ENCODE measurements around the gene EIF4B. TPM values are rescaled to one million over a fixed set of nuclear protein-coding genes. Genes with fewer than 3 reads are reported as not detected.

Gene EIF4B
- total and polyA plus RNA-seq, 2 donors (not counting 1 experiment from before 2014, with no cell fraction given): 252 to 674 TPM

DNA sequence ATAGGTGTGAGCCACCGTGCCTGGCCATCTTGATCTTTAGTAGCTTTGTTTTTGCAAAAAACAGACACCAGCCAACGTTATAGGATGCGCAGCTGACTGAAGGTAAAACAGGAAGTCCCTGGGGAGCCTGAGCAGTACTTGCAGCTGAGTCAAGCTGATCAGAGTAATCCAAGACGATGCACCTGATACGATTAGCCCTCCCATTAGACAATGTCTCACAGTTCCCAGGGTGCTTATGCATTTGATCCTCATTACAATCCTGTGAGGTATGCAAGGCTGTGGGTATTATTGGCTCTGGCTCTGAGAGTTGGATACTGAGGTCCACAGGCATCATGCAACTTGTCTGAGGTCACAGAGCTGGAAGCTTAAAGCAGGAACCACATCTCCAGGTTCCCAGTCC, 49.3 kb upstream of the EIF4B start:
- Histone ChIP-seq H2AFZ (ENCODE audit: insufficient read depth, low read depth, low read length, poor library complexity, severe bottlenecking) (no peak overlapping the region), H3K9ac (ENCODE audit: low read length) (no peak overlapping the region), H3K9me3 (ENCODE audit: control extremely low read depth in 1 of 3, control insufficient read depth in 2 of 3, insufficient read depth in 1 of 3, low read length in 2 of 3) (no peaks in the 10 kb centered on the region), H3K36me3 (replicated peaks in 1 of 2; ENCODE audit: control extremely low read depth in 1 of 2, control insufficient read depth in 1 of 2, extremely low read depth in 1 of 2, insufficient read depth in 2 of 2, low read length in 1 of 2) (no peaks in the 10 kb centered on the region), H3K27ac (ENCODE audit: low read length in 2 of 2) (no peak overlapping the region), H3K79me2 (ENCODE audit: control insufficient read depth, insufficient read depth, low read length) (no peaks in the 10 kb centered on the region), H3K27me3 (replicated peaks in 1 of 4; ENCODE audit: control extremely low read depth in 1 of 4, control insufficient read depth in 3 of 4, insufficient read depth in 4 of 4, low read length in 3 of 4) (no peaks in the 10 kb centered on the region), H3K4me1 (ENCODE audit: control insufficient read depth in 2 of 2, insufficient read depth in 2 of 2, low read length in 2 of 2) (no peaks in the 10 kb centered on the region), H3K4me3 (ENCODE audit: control extremely low read depth in 1 of 5, extremely low read depth in 1 of 5, insufficient read depth in 1 of 5, low read depth in 2 of 5, low read length in 4 of 5) (no peak overlapping the region), H4K20me1 (ENCODE audit: control insufficient read depth, insufficient read depth, low read length, poor library complexity, severe bottlenecking) (no peaks in the 10 kb centered on the region), H3K4me2 (replicated peaks; ENCODE audit: low read depth, low read length, poor library complexity, severe bottlenecking) (no peak overlapping the region)
- 35% methylated on average over 3 of the region's 5 CpGs for WGBS (ENCODE audit: insufficient coverage)
- POLR2A ChIA-PET: no interaction called here
- no peak overlapping the region for H3K27ac Mint-ChIP-seq
- CTCF ChIA-PET: no interaction called here
- H3K4me1 Mint-ChIP-seq: no peaks in the 10 kb centered on the region
- DNase-seq: no peak
- ATAC-seq (ENCODE audit: low read depth): no peak
- intact Hi-C loops (cut with micrococcal nuclease): no loop called here
- peaks cover 9% of the 10 kb centered on the region for H3K27me3 Mint-ChIP-seq
- H3K9me3 Mint-ChIP-seq (ENCODE audit: insufficient read depth): no peaks in the 10 kb centered on the region
- H3K4me3 Mint-ChIP-seq: no peak overlapping the region
- TF ChIP-seq, protein P1, sequence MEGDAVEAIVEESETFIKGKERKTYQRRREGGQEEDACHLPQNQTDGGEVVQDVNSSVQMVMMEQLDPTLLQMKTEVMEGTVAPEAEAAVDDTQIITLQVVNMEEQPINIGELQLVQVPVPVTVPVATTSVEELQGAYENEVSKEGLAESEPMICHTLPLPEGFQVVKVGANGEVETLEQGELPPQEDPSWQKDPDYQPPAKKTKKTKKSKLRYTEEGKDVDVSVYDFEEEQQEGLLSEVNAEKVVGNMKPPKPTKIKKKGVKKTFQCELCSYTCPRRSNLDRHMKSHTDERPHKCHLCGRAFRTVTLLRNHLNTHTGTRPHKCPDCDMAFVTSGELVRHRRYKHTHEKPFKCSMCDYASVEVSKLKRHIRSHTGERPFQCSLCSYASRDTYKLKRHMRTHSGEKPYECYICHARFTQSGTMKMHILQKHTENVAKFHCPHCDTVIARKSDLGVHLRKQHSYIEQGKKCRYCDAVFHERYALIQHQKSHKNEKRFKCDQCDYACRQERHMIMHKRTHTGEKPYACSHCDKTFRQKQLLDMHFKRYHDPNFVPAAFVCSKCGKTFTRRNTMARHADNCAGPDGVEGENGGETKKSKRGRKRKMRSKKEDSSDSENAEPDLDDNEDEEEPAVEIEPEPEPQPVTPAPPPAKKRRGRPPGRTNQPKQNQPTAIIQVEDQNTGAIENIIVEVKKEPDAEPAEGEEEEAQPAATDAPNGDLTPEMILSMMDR (IDR thresholded peaks at IDR 0.05): no peak
- no peak for TF ChIP-seq EZH2 (IDR thresholded peaks at IDR 0.05; ENCODE audit: borderline replicate concordance, insufficient read depth, low read depth, low read length, poor library complexity, severe bottlenecking)

DNA sequence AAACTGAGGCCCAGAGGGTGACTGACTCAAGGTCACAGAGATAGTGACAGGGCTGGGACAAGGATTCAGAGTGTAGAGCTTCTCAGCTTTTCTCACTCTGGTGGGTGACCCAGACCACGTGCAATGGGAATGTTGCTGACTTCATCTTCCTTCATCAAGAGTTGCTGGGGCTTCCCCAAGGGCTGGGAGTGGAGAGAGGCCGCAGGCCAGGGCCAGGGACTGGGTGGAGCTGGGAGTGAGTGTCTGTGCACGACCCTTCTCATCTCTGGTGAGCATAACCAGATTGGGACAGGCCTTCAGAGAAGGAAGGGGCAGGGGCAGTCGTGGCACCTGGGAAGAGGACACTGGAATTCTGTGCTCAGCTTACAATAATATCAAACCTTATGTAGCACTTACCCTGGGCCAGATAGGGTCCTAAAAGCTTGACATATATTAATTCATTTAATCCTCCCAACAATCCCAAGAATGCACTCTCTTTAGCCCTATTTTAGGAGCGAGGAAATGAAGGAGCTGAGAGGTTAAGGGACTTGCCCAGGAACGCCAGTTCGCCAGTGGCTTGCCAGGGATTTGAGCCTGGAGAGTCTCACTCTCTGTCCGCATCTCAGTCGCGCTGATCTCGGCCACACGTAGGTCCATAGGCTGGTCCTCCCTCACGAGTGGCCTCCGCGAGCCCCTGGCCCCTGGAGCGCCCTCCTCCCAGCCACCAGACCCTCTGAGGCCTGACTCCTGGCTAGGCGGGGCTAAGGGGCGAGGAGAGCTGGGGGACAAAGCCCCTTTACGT, 41.5 kb upstream of the EIF4B start:
- H3K9me3 Mint-ChIP-seq (ENCODE audit: insufficient read depth): no peaks in the 10 kb centered on the region
- no peaks in the 10 kb centered on the region for H3K4me1 ChIP-seq (ENCODE audit: control insufficient read depth in 2 of 2, insufficient read depth in 2 of 2, low read length in 2 of 2)
- H2AFZ ChIP-seq (ENCODE audit: insufficient read depth, low read depth, low read length, poor library complexity, severe bottlenecking): peak overlapping the region; percentile 28
- no peaks in the 10 kb centered on the region for H3K79me2 ChIP-seq (ENCODE audit: control insufficient read depth, insufficient read depth, low read length)
- intact Hi-C loops (cut with micrococcal nuclease): no loop called here
- H3K4me3 Mint-ChIP-seq: no peak overlapping the region
- no peak overlapping the region for H3K4me2 ChIP-seq (replicated peaks; ENCODE audit: low read depth, low read length, poor library complexity, severe bottlenecking)
- no peak overlapping the region for H3K27ac Mint-ChIP-seq
- no peak overlapping the region for H3K4me3 ChIP-seq (ENCODE audit: control extremely low read depth in 1 of 5, extremely low read depth in 1 of 5, insufficient read depth in 1 of 5, low read depth in 2 of 5, low read length in 4 of 5)
- H4K20me1 ChIP-seq (ENCODE audit: control insufficient read depth, insufficient read depth, low read length, poor library complexity, severe bottlenecking): no peaks in the 10 kb centered on the region
- TF ChIP-seq EZH2 (IDR thresholded peaks at IDR 0.05; ENCODE audit: borderline replicate concordance, insufficient read depth, low read depth, low read length, poor library complexity, severe bottlenecking): no peak
- TF ChIP-seq, protein P1 (IDR thresholded peaks at IDR 0.05): no peak
- peaks cover 39% of the 10 kb centered on the region for H3K27me3 Mint-ChIP-seq
- POLR2A ChIA-PET: no interaction called here
- H3K4me1 Mint-ChIP-seq: no peaks in the 10 kb centered on the region
- no peak overlapping the region for H3K9ac ChIP-seq (ENCODE audit: low read length)
- DNase-seq: no peak
- no peak for ATAC-seq (ENCODE audit: low read depth)
- H3K27me3 ChIP-seq (replicated peaks in 1 of 4; ENCODE audit: control extremely low read depth in 1 of 4, control insufficient read depth in 3 of 4, insufficient read depth in 4 of 4, low read length in 3 of 4): peaks cover 0 to 19% (median 3%) of the 10 kb centered on the region in 4 experiments
- H3K9me3 ChIP-seq (ENCODE audit: control extremely low read depth in 1 of 3, control insufficient read depth in 2 of 3, insufficient read depth in 1 of 3, low read length in 2 of 3): no peaks in the 10 kb centered on the region
- H3K36me3 ChIP-seq (replicated peaks in 1 of 2; ENCODE audit: control extremely low read depth in 1 of 2, control insufficient read depth in 1 of 2, extremely low read depth in 1 of 2, insufficient read depth in 2 of 2, low read length in 1 of 2): no peaks in the 10 kb centered on the region
- WGBS (ENCODE audit: insufficient coverage): 85% methylated on average over 19 of the region's 19 CpGs
- H3K27ac ChIP-seq (ENCODE audit: low read length in 2 of 2): no peak overlapping the region
- CTCF ChIA-PET: no interaction called here
